ENCODE results near the gene AUTS2. TPM values are rescaled to one million over a fixed set of nuclear protein-coding genes. Genes with fewer than 3 reads are reported as not detected.

Gene AUTS2
- total and polyA plus RNA-seq, 10 of the 15 experiments (the other 5 are each of a cell fraction or from before 2014, with no cell fraction given), result 6.4 to 55.6 (median 21.6) TPM

GRCh38 chr7:70654146-70654545 is 1055.9 kb downstream of the AUTS2 start:
- Histone ChIP-seq H3K9ac (ENCODE audit: control insufficient read depth, insufficient read depth, low read length) (no peak overlapping the region), H3K4me1 (ENCODE audit: control insufficient read depth, insufficient read depth, low read length) (no peaks in the 10 kb centered on the region), H3K4me3 (no peak overlapping the region), H3K27ac (ENCODE audit: control insufficient read depth, insufficient read depth) (no peak overlapping the region), H3K4me2 (ENCODE audit: control insufficient read depth, insufficient read depth) (no peak overlapping the region), H3K9me3 (replicated peaks; ENCODE audit: control insufficient read depth, insufficient read depth, low read length) (no peaks in the 10 kb centered on the region), H4K20me1 (ENCODE audit: control insufficient read depth, insufficient read depth) (no peaks in the 10 kb centered on the region), H3K79me2 (ENCODE audit: control insufficient read depth, insufficient read depth, low read length) (no peaks in the 10 kb centered on the region), H3K36me3 (ENCODE audit: control insufficient read depth in 2 of 2, insufficient read depth in 2 of 2, low read length in 1 of 2) (peaks cover 0 to 5% of the 10 kb centered on the region in 2 experiments; a peak in 2 of 4 replicates), H2AFZ (ENCODE audit: control insufficient read depth, low read depth, low read length) (no peak overlapping the region), H3K27me3 (replicated peaks in 1 of 2; ENCODE audit: control insufficient read depth in 2 of 2, insufficient read depth in 2 of 2, low read length in 1 of 2) (no peaks in the 10 kb centered on the region)
- WGBS (ENCODE audit: insufficient coverage, insufficient replicate concordance, low lambda C conversion rate, missing lambda C conversion rate), result 38% methylated on average over 3 of the region's 3 CpGs
- POLR2A ChIA-PET, result no interaction called here
- no peak for ATAC-seq
- CTCF ChIA-PET, result no interaction called here
- in situ Hi-C loops (cut with MboI) (no loop called here), intact Hi-C loops (cut with micrococcal nuclease; ENCODE audit: unreplicated experiment) (no loop called here)
- no peak for DNase-seq (ENCODE audit: low read depth, low spot score)
- no peak for FAIRE-seq
- SMC1A ChIA-PET (ENCODE audit: uncharacterized antibody, unreplicated experiment), result interaction anchor here (0.6 kb wide), 1 partner anchor 10 kb away, joined by 3 read pairs; no protein-coding TSS in a partner anchor
- TF ChIP-seq PAX8 (IDR thresholded peaks at IDR 0.05) (no peak), IRF3 (IDR thresholded peaks at IDR 0.05) (no peak), WRNIP1 (IDR thresholded peaks at IDR 0.05; ENCODE audit: borderline replicate concordance, low read depth, low read length) (no peak), CREB1 (IDR thresholded peaks at IDR 0.05; ENCODE audit: low read depth) (no peak), ZBTB40 (IDR thresholded peaks at IDR 0.05; ENCODE audit: borderline replicate concordance) (peak; percentile 39; the same call in 1 of the 2 replicates)
- RAD21 ChIA-PET (ENCODE audit: unreplicated experiment), result no interaction called here
- BruUV-seq (replicated peaks), result no TSS peak

All from GM12878 (cell line).